OCI-LY3 (cell line): ENCODE data around the gene C1QTNF6.

Experiments used
- EZH2phosphoT487 ChIP-seq: fragments of 200-600 bp; shearing (Covaris generic); IDR thresholded peaks from 2 replicates; pipeline ENCODE4 v1.6.1; 2018; ENCODE audit warnings: antibody characterized with exemption, mixed run types, low read depth
- TF ChIP-seq, protein P1 (sequence below): fragments of 200-600, 300-600 bp; sonication (generic); IDR thresholded peaks from 2 replicates; pipeline ENCODE4 v1.5.1; 2014; ENCODE audit warnings: antibody characterized with exemption, low read length, low read depth

GRCh38 chr22:37135023-37135422 is 53.0 kb downstream of the C1QTNF6 start:
- TF ChIP-seq, protein P1, sequence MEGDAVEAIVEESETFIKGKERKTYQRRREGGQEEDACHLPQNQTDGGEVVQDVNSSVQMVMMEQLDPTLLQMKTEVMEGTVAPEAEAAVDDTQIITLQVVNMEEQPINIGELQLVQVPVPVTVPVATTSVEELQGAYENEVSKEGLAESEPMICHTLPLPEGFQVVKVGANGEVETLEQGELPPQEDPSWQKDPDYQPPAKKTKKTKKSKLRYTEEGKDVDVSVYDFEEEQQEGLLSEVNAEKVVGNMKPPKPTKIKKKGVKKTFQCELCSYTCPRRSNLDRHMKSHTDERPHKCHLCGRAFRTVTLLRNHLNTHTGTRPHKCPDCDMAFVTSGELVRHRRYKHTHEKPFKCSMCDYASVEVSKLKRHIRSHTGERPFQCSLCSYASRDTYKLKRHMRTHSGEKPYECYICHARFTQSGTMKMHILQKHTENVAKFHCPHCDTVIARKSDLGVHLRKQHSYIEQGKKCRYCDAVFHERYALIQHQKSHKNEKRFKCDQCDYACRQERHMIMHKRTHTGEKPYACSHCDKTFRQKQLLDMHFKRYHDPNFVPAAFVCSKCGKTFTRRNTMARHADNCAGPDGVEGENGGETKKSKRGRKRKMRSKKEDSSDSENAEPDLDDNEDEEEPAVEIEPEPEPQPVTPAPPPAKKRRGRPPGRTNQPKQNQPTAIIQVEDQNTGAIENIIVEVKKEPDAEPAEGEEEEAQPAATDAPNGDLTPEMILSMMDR = no peak
- no peak for TF ChIP-seq EZH2phosphoT487
